ENCODE measurements around the gene KCNQ1OT1. TPM values are rescaled to one million over a fixed set of nuclear protein-coding genes. Genes with fewer than 3 reads are reported as not detected.

KCNQ1OT1 gene
- total and polyA plus RNA-seq, 2 of the 4 experiments (the other 2 are of a cell fraction) = 0.14 to 2.0 TPM

GRCh38 chr11:2703363-2704141 is 3.8 kb upstream of the KCNQ1OT1 start:
- Histone ChIP-seq H2BK120ac (ENCODE audit: low read depth, low read length) (no peak overlapping the region), H3K9ac (ENCODE audit: low read depth, low read length) (no peak overlapping the region), H3K14ac (replicated peaks; ENCODE audit: low read depth, low read length) (no peak overlapping the region), H2BK15ac (ENCODE audit: low read depth, low read length) (no peak overlapping the region), H3K18ac (ENCODE audit: low read depth, low read length) (no peak overlapping the region), H2BK5ac (ENCODE audit: low read depth, low read length, poor library complexity, severe bottlenecking) (no peak overlapping the region), H2BK20ac (ENCODE audit: low read depth, low read length) (no peak overlapping the region), H3K36me3 (ENCODE audit: control insufficient read depth, insufficient read depth, low read length) (no peaks in the 10 kb centered on the region), H3K4me3 (ENCODE audit: insufficient read depth, low read depth, low read length) (no peak overlapping the region), H3K27me3 (ENCODE audit: control insufficient read depth, insufficient read depth, low read length) (peaks cover 11% of the 10 kb centered on the region), H2AK9ac (replicated peaks; ENCODE audit: low read depth, low read length, poor library complexity) (no peak overlapping the region), H3K79me1 (ENCODE audit: low read depth in 1 of 2, low read length in 2 of 2) (peaks cover 0 to 6% of the 10 kb centered on the region in 2 experiments; a peak in 1 of 4 replicates), H3K4ac (ENCODE audit: low read depth, low read length) (no peak overlapping the region), H4K20me1 (ENCODE audit: insufficient read depth, low read length) (peaks cover 7% of the 10 kb centered on the region), H3K4me1 (ENCODE audit: control insufficient read depth, insufficient read depth, low read length) (peaks cover 6% of the 10 kb centered on the region; the same call in 1 of the 2 replicates), H3K27ac (ENCODE audit: insufficient read depth, low read length) (no peak overlapping the region), H4K91ac (ENCODE audit: insufficient read depth, low read depth, low read length) (no peak overlapping the region), H3K9me1 (ENCODE audit: insufficient read depth, low read length) (no peaks in the 10 kb centered on the region), H3K56ac (ENCODE audit: extremely low read depth, insufficient read depth, low read length) (no peak overlapping the region), H3K4me2 (ENCODE audit: low read depth, low read length) (no peak overlapping the region), H3K23ac (ENCODE audit: low read depth, low read length) (no peak overlapping the region), H3K9me3 (ENCODE audit: control insufficient read depth, insufficient read depth, low read length) (peaks cover 5% of the 10 kb centered on the region; the same call in 1 of the 2 replicates), H4K5ac (ENCODE audit: low read depth, low read length) (no peak overlapping the region), H2AK5ac (ENCODE audit: low read depth, low read length) (no peak overlapping the region), H2AFZ (replicated peaks; ENCODE audit: low read length, poor library complexity) (no peak overlapping the region), H4K8ac (ENCODE audit: low read depth in 2 of 2, low read length in 2 of 2) (no peak overlapping the region)
- TF ChIP-seq FOS (IDR thresholded peaks at IDR 0.05; ENCODE audit: low read depth, low read length) = no peak
- no peak for ATAC-seq (ENCODE audit: low read depth)
- 43% methylated on average over 7 of the region's 16 CpGs; no CpG with 5 or more reads in 1 of the 2 experiments for WGBS, 2 experiments (ENCODE audit: extremely low coverage in 2 of 2, insufficient read length in 1 of 2)
- no peak for DNase-seq
- ChIA-PET POLR2A (ENCODE audit: unreplicated experiment) (no interaction called here), CTCF (no interaction called here)
- in situ Hi-C loops (cut with MboI; ENCODE audit: low sequenced_read_pairs) (no loop called here), dilution Hi-C loops (cut with HindIII; ENCODE audit: low sequenced_read_pairs, unreplicated experiment) (no loop called here), intact Hi-C loops (cut with micrococcal nuclease) (no loop called here)
- BruUV-seq (replicated peaks) = no TSS peak
